ENCODE data around the gene ITGAD.

The ITGAD gene

GRCh38 chr16:31461201-31461920 is 68.2 kb downstream of the ITGAD start:
- Histone ChIP-seq H3F3A (ENCODE audit: insufficient read depth, low read length) (no peaks in the 10 kb centered on the region), H3K27ac (ENCODE audit: low read depth, low read length, poor library complexity, severe bottlenecking) (no peak overlapping the region), H3K79me2 (ENCODE audit: insufficient read depth, low read length) (no peaks in the 10 kb centered on the region), H2AFZ (ENCODE audit: low read length) (no peak overlapping the region), H3K9me2 (ENCODE audit: low read depth, low read length) (no peaks in the 10 kb centered on the region), H3K9ac (ENCODE audit: low read length) (no peak overlapping the region), H4K20me1 (ENCODE audit: insufficient read depth, low read length) (no peaks in the 10 kb centered on the region), H3K4me1 (ENCODE audit: insufficient read depth, low read length, severe bottlenecking) (peaks cover 18% of the 10 kb centered on the region), H3K4me3 (ENCODE audit: low read depth, low read length, poor library complexity, severe bottlenecking) (no peak overlapping the region), H3K9me3 (ENCODE audit: low read length) (no peaks in the 10 kb centered on the region), H3K36me3 (ENCODE audit: insufficient read depth, low read length) (peaks cover 8% of the 10 kb centered on the region; the same call in 1 of the 2 replicates), H3K4me2 (ENCODE audit: low read length) (no peak overlapping the region), H3K27me3 (ENCODE audit: insufficient read depth, low read length) (no peaks in the 10 kb centered on the region)
- TF ChIP-seq CTCF (IDR thresholded peaks at IDR 0.05; ENCODE audit: low read length) (no peak), EZH2 (IDR thresholded peaks at IDR 0.05; ENCODE audit: borderline replicate concordance, low read length) (no peak)

- H3F3A ChIP-seq (ENCODE audit: insufficient read depth, low read length): no peaks in the 10 kb centered on the region
- no peaks in the 10 kb centered on the region for H3K79me2 ChIP-seq (ENCODE audit: insufficient read depth, low read length)
- no peaks in the 10 kb centered on the region for H3K9me2 ChIP-seq (ENCODE audit: low read depth, low read length)
- TF ChIP-seq EZH2 (IDR thresholded peaks at IDR 0.05; ENCODE audit: borderline replicate concordance, low read length) (no peak), CTCF (IDR thresholded peaks at IDR 0.05; ENCODE audit: low read length) (no peak)
- H4K20me1 ChIP-seq (ENCODE audit: insufficient read depth, low read length): no peaks in the 10 kb centered on the region
- H3K4me2 ChIP-seq (ENCODE audit: low read length): no peak overlapping the region
- no peaks in the 10 kb centered on the region for H3K9me3 ChIP-seq (ENCODE audit: low read length)
- no peak overlapping the region for H2AFZ ChIP-seq (ENCODE audit: low read length)
- no peak overlapping the region for H3K9ac ChIP-seq (ENCODE audit: low read length)
- H3K4me3 ChIP-seq (ENCODE audit: low read depth, low read length, poor library complexity, severe bottlenecking): no peak overlapping the region
- no peak overlapping the region for H3K27ac ChIP-seq (ENCODE audit: low read depth, low read length, poor library complexity, severe bottlenecking)
- peaks cover 4% of the 10 kb centered on the region; the same call in 1 of the 2 replicates for H3K36me3 ChIP-seq (ENCODE audit: insufficient read depth, low read length)
- peaks cover 18% of the 10 kb centered on the region for H3K4me1 ChIP-seq (ENCODE audit: insufficient read depth, low read length, severe bottlenecking)
- no peaks in the 10 kb centered on the region for H3K27me3 ChIP-seq (ENCODE audit: insufficient read depth, low read length)
Measured at GRCh38 chr16:31461921-31462804, 69.0 kb downstream of the ITGAD start.

GRCh38 chr16:31464348-31464769 is 71.2 kb downstream of the ITGAD start:
- H3F3A ChIP-seq (ENCODE audit: insufficient read depth, low read length): no peaks in the 10 kb centered on the region
- H3K27me3 ChIP-seq (ENCODE audit: insufficient read depth, low read length): no peaks in the 10 kb centered on the region
- H4K20me1 ChIP-seq (ENCODE audit: insufficient read depth, low read length): no peaks in the 10 kb centered on the region
- no peaks in the 10 kb centered on the region for H3K9me3 ChIP-seq (ENCODE audit: low read length)
- H2AFZ ChIP-seq (ENCODE audit: low read length): no peak overlapping the region
- no peak for TF ChIP-seq CTCF (IDR thresholded peaks at IDR 0.05; ENCODE audit: low read length)
- no peak for TF ChIP-seq EZH2 (IDR thresholded peaks at IDR 0.05; ENCODE audit: borderline replicate concordance, low read length)
- no peak overlapping the region for H3K27ac ChIP-seq (ENCODE audit: low read depth, low read length, poor library complexity, severe bottlenecking)
- H3K79me2 ChIP-seq (ENCODE audit: insufficient read depth, low read length): no peaks in the 10 kb centered on the region
- no peak overlapping the region for H3K9ac ChIP-seq (ENCODE audit: low read length)
- H3K9me2 ChIP-seq (ENCODE audit: low read depth, low read length): no peaks in the 10 kb centered on the region
- no peak overlapping the region for H3K4me2 ChIP-seq (ENCODE audit: low read length)
- no peaks in the 10 kb centered on the region for H3K36me3 ChIP-seq (ENCODE audit: insufficient read depth, low read length)
- H3K4me3 ChIP-seq (ENCODE audit: low read depth, low read length, poor library complexity, severe bottlenecking): no peak overlapping the region
- H3K4me1 ChIP-seq (ENCODE audit: insufficient read depth, low read length, severe bottlenecking): peaks cover 7% of the 10 kb centered on the region

All from OCI-LY1 (cell line).